ENCODE results near the gene MPND. TPM values are rescaled to one million over a fixed set of nuclear protein-coding genes. Genes with fewer than 3 reads are reported as not detected.

Gene MPND
- total RNA-seq, 1 experiment from 2014 or later: 24.3 TPM

DNA sequence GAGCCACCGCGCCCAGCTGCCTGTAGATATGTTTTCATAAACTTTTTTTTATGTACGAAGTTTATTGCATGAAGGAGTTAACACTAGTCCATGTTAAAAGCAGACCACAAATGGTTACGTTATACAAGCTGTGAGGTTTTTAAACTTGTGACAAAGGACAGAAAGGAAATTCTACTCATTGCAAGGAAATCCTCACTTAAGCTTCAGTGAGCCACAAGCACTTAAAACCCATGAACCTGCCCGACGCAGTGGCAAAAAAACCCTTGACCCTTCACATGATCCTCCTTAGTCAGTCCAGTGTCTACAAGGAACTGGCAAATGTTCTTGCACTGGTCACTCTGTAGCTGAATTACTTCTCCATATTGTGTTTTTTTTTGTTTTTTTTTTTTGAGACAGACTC, 4.2 kb downstream of the MPND start:
- Histone ChIP-seq H3K4me3 (replicated peaks in 1 of 2; ENCODE audit: low read depth in 1 of 2, low read length in 2 of 2) (no peak overlapping the region), H3K9me3 (ENCODE audit: control insufficient read depth in 1 of 2, insufficient read depth in 1 of 2, low read depth in 1 of 2, low read length in 2 of 2) (no peaks in the 10 kb centered on the region), H3K79me2 (ENCODE audit: insufficient read depth, low read length) (no peaks in the 10 kb centered on the region; the same call in 1 of the 2 replicates), H3K36me3 (ENCODE audit: control insufficient read depth in 1 of 2, insufficient read depth in 2 of 2, low read length in 2 of 2) (peaks cover 0 to 5% of the 10 kb centered on the region in 2 experiments; a peak in 2 of 4 replicates), H2AFZ (ENCODE audit: low read depth, low read length, poor library complexity, severe bottlenecking) (no peak overlapping the region), H3K27me3 (ENCODE audit: insufficient read depth, low read length) (no peaks in the 10 kb centered on the region), H3K9me2 (ENCODE audit: insufficient read depth) (no peaks in the 10 kb centered on the region), H3K9ac (ENCODE audit: low read length) (no peak overlapping the region), H3K4me2 (ENCODE audit: low read length) (no peak overlapping the region), H3K27ac (ENCODE audit: low read depth, low read length) (no peak overlapping the region), H4K20me1 (ENCODE audit: insufficient read depth) (no peaks in the 10 kb centered on the region), H3K4me1 (ENCODE audit: control insufficient read depth in 1 of 2, insufficient read depth in 2 of 2, low read length in 2 of 2) (peaks cover 4 to 11% of the 10 kb centered on the region in 2 experiments; a peak in 3 of 4 replicates)
- ChIA-PET CTCF (interaction anchor here (1.5 kb wide), 1 partner anchor 80 kb away, joined by 4 read pairs; no protein-coding TSS in a partner anchor), POLR2A (no interaction called here), RAD21 (ENCODE audit: low non-redundant PET in 1 of 2, low total read pairs in 2 of 2, uncharacterized antibody in 2 of 2, unreplicated experiment in 2 of 2) (interaction anchor here in 1 of 2 experiments (0.7 kb wide), 1 partner anchor 28 kb away, joined by 4 read pairs; no protein-coding TSS in a partner anchor)
- TF ChIP-seq CBX3 (IDR thresholded peaks at IDR 0.05; ENCODE audit: low read depth) (no peak), EZH2 (IDR thresholded peaks at IDR 0.05) (no peak), MAX (IDR thresholded peaks at IDR 0.05) (no peak), POLR2AphosphoS5 (IDR thresholded peaks at IDR 0.05; ENCODE audit: low read depth, low read length) (no peak), POLR2A (IDR thresholded peaks at IDR 0.05; ENCODE audit: borderline replicate concordance, extremely low read depth, insufficient read depth, insufficient read length) (no peak), SIN3A (IDR thresholded peaks at IDR 0.05; ENCODE audit: low read depth) (no peak), SP1 (IDR thresholded peaks at IDR 0.05; ENCODE audit: low read depth) (no peak), ZFX (IDR thresholded peaks at IDR 0.05) (no peak), YY1 (IDR thresholded peaks at IDR 0.05; ENCODE audit: extremely low read depth, insufficient replicate concordance, low read depth, low read length) (no peak), ZNF274 (IDR thresholded peaks at IDR 0.05; ENCODE audit: low read depth, low read length) (no peak), REST (IDR thresholded peaks at IDR 0.05; ENCODE audit: low read depth) (no peak), ZBTB33 (IDR thresholded peaks at IDR 0.05; ENCODE audit: extremely low read depth, insufficient replicate concordance, low read length) (no peak), JUND (IDR thresholded peaks at IDR 0.05) (no peak), EGR1 (IDR thresholded peaks at IDR 0.05; ENCODE audit: low read depth) (no peak), SRF (IDR thresholded peaks at IDR 0.05; ENCODE audit: low read depth) (no peak), RAD21 (IDR thresholded peaks at IDR 0.05; ENCODE audit: low read depth) (no peak), ELF1 (IDR thresholded peaks at IDR 0.05; ENCODE audit: borderline replicate concordance, low read depth) (no peak), CTCF (IDR thresholded peaks at IDR 0.05 in 2 of 3, conservative IDR thresholded peaks at IDR 0.05 in 1 of 3; ENCODE audit: borderline replicate concordance in 1 of 3, insufficient read depth in 1 of 3, low read depth in 2 of 3, low read length in 2 of 3) (no peak), EZH2phosphoT487 (IDR thresholded peaks at IDR 0.05; ENCODE audit: borderline replicate concordance) (no peak)
- TF ChIP-seq, protein P1, sequence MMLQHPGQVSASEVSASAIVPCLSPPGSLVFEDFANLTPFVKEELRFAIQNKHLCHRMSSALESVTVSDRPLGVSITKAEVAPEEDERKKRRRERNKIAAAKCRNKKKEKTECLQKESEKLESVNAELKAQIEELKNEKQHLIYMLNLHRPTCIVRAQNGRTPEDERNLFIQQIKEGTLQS (IDR thresholded peaks at IDR 0.05): no peak
- no peak for ATAC-seq
- intact Hi-C loops (cut with micrococcal nuclease): no loop called here
- BruUV-seq (replicated peaks): no TSS peak
- no peak for DNase-seq (ENCODE audit: low read depth, low spot score)
